RWPE2 (cell line): ENCODE data around the gene EPM2A.
"Not testable (repeated sequence)": the region's sequence is repeated elsewhere in the genome, so short reads cannot be mapped to it uniquely, and the experiment has no call there.

Experiments
- ATAC-seq: fragments of 200-7000 bp; cut with Tn5 transposase; 3 replicates; pipeline ENCODE4 v1.9.1; 2021; ENCODE audit warnings: low read depth
- DNase-seq: peaks from one replicate; pipeline ENCODE4 v3.0.0-alpha.2; 2020; ENCODE audit warnings: low spot score
- H3K27ac ChIP-seq: fragments of 450-650 bp; 2 replicates; pipeline ENCODE4 v1.5.1; 2017; ENCODE audit warnings: mild to moderate bottlenecking; ENCODE audit not compliant: poor library complexity, severe bottlenecking
- H3K27me3 ChIP-seq: fragments of 250-450 bp; sonication (Bioruptor Pico); 2 replicates; pipeline ENCODE4 v1.5.1; 2021; ENCODE audit warnings: mild to moderate bottlenecking, moderate library complexity; ENCODE audit not compliant: insufficient read depth, poor library complexity, severe bottlenecking
- H3K36me3 ChIP-seq: fragments of 250-450 bp; sonication (Bioruptor Pico); 2 replicates; pipeline ENCODE4 v1.5.1; 2020; ENCODE audit warnings: low read depth, mild to moderate bottlenecking, moderate library complexity
- H3K4me1 ChIP-seq: fragments of 250-450 bp; sonication (Bioruptor Pico); 2 replicates; pipeline ENCODE4 v1.5.1; 2021; ENCODE audit warnings: mild to moderate bottlenecking, moderate library complexity; ENCODE audit not compliant: insufficient read depth, poor library complexity, severe bottlenecking
- H3K4me3 ChIP-seq: fragments of 250-450 bp; sonication (Bioruptor Pico); 2 replicates; pipeline ENCODE4 v1.5.1; 2021; ENCODE audit warnings: mild to moderate bottlenecking, moderate library complexity; ENCODE audit not compliant: severe bottlenecking
- H3K9me3 ChIP-seq: fragments of 250-450 bp; sonication (Bioruptor Pico); 2 replicates; pipeline ENCODE4 v1.5.1; 2021; ENCODE audit warnings: mild to moderate bottlenecking, moderate library complexity; ENCODE audit not compliant: severe bottlenecking
- CTCF ChIP-seq: fragments of 450-650 bp; IDR thresholded peaks from one replicate; pipeline ENCODE4 v1.5.1; 2017; ENCODE audit warnings: mild to moderate bottlenecking, moderate library complexity; ENCODE audit not compliant: poor library complexity, severe bottlenecking

The EPM2A gene

GRCh38 chr6:145699462-145699861, 35.9 kb downstream of the EPM2A start:
- Histone ChIP-seq H3K4me1 (peaks cover 17% of the 10 kb centered on the region), H3K9me3 (no peaks in the 10 kb centered on the region), H3K4me3 (no peak overlapping the region), H3K27ac (peak overlapping the region; percentile 93), H3K36me3 (0 out of 2 replicates have a peak, but pooled peaks cover 4% of the 10 kb centered on the region), H3K27me3 (no peaks in the 10 kb centered on the region)
- ATAC-seq (peak; percentile 99), DNase-seq (no peak)
- TF ChIP-seq CTCF = no peak

- ATAC-seq, H3K4me3 ChIP-seq, DNase-seq: not testable (repeated sequence)
Observed at GRCh38 chr6:145697401-145697800, 37.9 kb downstream of the EPM2A start.

GRCh38 chr6:145694083-145694737, 41.1 kb downstream of the EPM2A start:
- Histone ChIP-seq H3K4me1 (peaks cover 6% of the 10 kb centered on the region), H3K27ac (no peak overlapping the region), H3K27me3 (no peaks in the 10 kb centered on the region), H3K4me3 (no peak overlapping the region), H3K36me3 (0 out of 2 replicates have a peak, but pooled peaks cover 3% of the 10 kb centered on the region), H3K9me3 (no peaks in the 10 kb centered on the region)
- TF ChIP-seq CTCF = no peak
- DNase-seq (no peak), ATAC-seq (no peak)

More at GRCh38 chr6:145697401-145697800, 37.9 kb downstream of the EPM2A start:
- not testable (repeated sequence) for H3K27me3 ChIP-seq, H3K36me3 ChIP-seq, H3K9me3 ChIP-seq, H3K27ac ChIP-seq
- H3K4me1 ChIP-seq = peaks cover 17% of the 10 kb centered on the region

- H3K27ac ChIP-seq = no peak overlapping the region
- no peaks in the 10 kb centered on the region for H3K27me3 ChIP-seq
- H3K4me1 ChIP-seq = peaks cover 10% of the 10 kb centered on the region
- H3K9me3 ChIP-seq = no peaks in the 10 kb centered on the region
- DNase-seq (no peak), ATAC-seq (no peak)
- no peaks in the 10 kb centered on the region for H3K36me3 ChIP-seq
- H3K4me3 ChIP-seq = no peak overlapping the region
- no peak for TF ChIP-seq CTCF
Observed at GRCh38 chr6:145690969-145691368, 44.4 kb downstream of the EPM2A start.

- Histone ChIP-seq H3K4me3 (no peak overlapping the region), H3K4me1 (peaks cover 10% of the 10 kb centered on the region), H3K9me3 (no peaks in the 10 kb centered on the region), H3K27me3 (no peaks in the 10 kb centered on the region), H3K27ac (no peak overlapping the region), H3K36me3 (no peaks in the 10 kb centered on the region)
- TF ChIP-seq CTCF = no peak
- ATAC-seq (no peak), DNase-seq (no peak)
Observed at GRCh38 chr6:145689529-145689928, 45.8 kb downstream of the EPM2A start.
